DOHH2 (cell line): ENCODE data around the gene TTN.

ENCODE experiments used
- H3F3A ChIP-seq: fragments of 200-600 bp; sonication (generic), shearing (Covaris generic); 2 replicates; pipeline ENCODE4 v1.6.0; 2016; ENCODE audit warnings: antibody characterized with exemption, mild to moderate bottlenecking; ENCODE audit not compliant: control insufficient read depth, insufficient read depth
- H3K27ac ChIP-seq: fragments of 200-600 bp; sonication (generic); 2 replicates; pipeline ENCODE4 v1.5.1; 2014; ENCODE audit warnings: low read depth, mild to moderate bottlenecking, low read length, moderate library complexity
- H3K27me3 ChIP-seq: fragments of 200-600 bp; sonication (generic); 2 replicates; pipeline ENCODE4 v1.6.1; 2014; ENCODE audit warnings: mild to moderate bottlenecking, low read length, mixed read lengths; ENCODE audit not compliant: control insufficient read depth
- H3K36me3 ChIP-seq: fragments of 200-600 bp; sonication (generic); 2 replicates; pipeline ENCODE4 v1.6.1; 2014; ENCODE audit warnings: mild to moderate bottlenecking, low read length, moderate library complexity, mixed read lengths; ENCODE audit not compliant: control insufficient read depth
- H3K4me1 ChIP-seq: fragments of 200-600 bp; sonication (generic); 2 replicates; pipeline ENCODE4 v1.6.1; 2014; ENCODE audit warnings: mild to moderate bottlenecking, low read length, mixed read lengths; ENCODE audit not compliant: control insufficient read depth
- H3K4me2 ChIP-seq: fragments of 200-600 bp; sonication (generic); 2 replicates; pipeline ENCODE4 v1.6.0; 2014; ENCODE audit warnings: mild to moderate bottlenecking, low read length, moderate library complexity
- H3K4me3 ChIP-seq: fragments of 200-600 bp; sonication (generic); 2 replicates; pipeline ENCODE4 v1.5.1; 2014; ENCODE audit warnings: mild to moderate bottlenecking, low read length, mixed read lengths
- H3K79me2 ChIP-seq: fragments of 200-600 bp; sonication (generic); 2 replicates; pipeline ENCODE4 v1.6.1; 2014; ENCODE audit warnings: mild to moderate bottlenecking, low read length, mixed read lengths; ENCODE audit not compliant: control insufficient read depth
- H3K9me2 ChIP-seq: fragments of 200-600 bp; sonication (generic); replicated peaks from 2 replicates; pipeline ENCODE4 v1.6.1; 2014; ENCODE audit warnings: mild to moderate bottlenecking, low read length, mixed read lengths; ENCODE audit not compliant: control insufficient read depth
- H3K9me3 ChIP-seq: fragments of 200-600 bp; sonication (generic); 2 replicates; pipeline ENCODE4 v1.6.1; 2014; ENCODE audit warnings: antibody characterized with exemption, low read length, mixed read lengths; ENCODE audit not compliant: control insufficient read depth, insufficient read depth
- H4K20me1 ChIP-seq: fragments of 200-600 bp; sonication (generic); 2 replicates; pipeline ENCODE4 v1.6.0; 2014; ENCODE audit warnings: low read depth, mild to moderate bottlenecking, antibody characterized with exemption, low read length, moderate library complexity; ENCODE audit not compliant: control insufficient read depth, insufficient read depth
- CTCF ChIP-seq: fragments of 200-600 bp; sonication (generic); IDR thresholded peaks from one replicate; pipeline ENCODE4 v1.5.1; 2014; ENCODE audit warnings: antibody characterized with exemption, mild to moderate bottlenecking, low read depth, low read length; ENCODE audit not compliant: poor library complexity, severe bottlenecking
- EZH2phosphoT487 ChIP-seq: fragments of 200-600 bp; sonication (generic); IDR thresholded peaks from 2 replicates; pipeline ENCODE4 v1.6.1; 2017; ENCODE audit warnings: borderline replicate concordance, mild to moderate bottlenecking, antibody characterized with exemption, low read length, moderate library complexity, mixed read lengths

Gene TTN

GRCh38 chr2:178550352-178550751 lies 256.9 kb downstream of the TTN start:
- TF ChIP-seq CTCF (no peak), EZH2phosphoT487 (no peak)
- Histone ChIP-seq H3K4me2 (no peak overlapping the region), H3K4me1 (no peaks in the 10 kb centered on the region), H3K79me2 (no peaks in the 10 kb centered on the region), H3K36me3 (peaks cover 27% of the 10 kb centered on the region), H3K9me3 (no peaks in the 10 kb centered on the region), H3K9me2 (no peaks in the 10 kb centered on the region), H3K27ac (no peak overlapping the region), H4K20me1 (no peaks in the 10 kb centered on the region), H3F3A (no peaks in the 10 kb centered on the region), H3K27me3 (no peaks in the 10 kb centered on the region), H3K4me3 (no peak overlapping the region)

- Histone ChIP-seq H3K4me1 (peaks cover 11% of the 10 kb centered on the region), H3K36me3 (peaks cover 58% of the 10 kb centered on the region), H3K79me2 (no peaks in the 10 kb centered on the region), H3K9me3 (no peaks in the 10 kb centered on the region), H3K4me3 (no peak overlapping the region), H3K4me2 (0 out of 2 replicates have a peak overlapping the region, but pooled peaks have one; percentile 9), H3K9me2 (no peaks in the 10 kb centered on the region), H3K27ac (no peak overlapping the region), H4K20me1 (no peaks in the 10 kb centered on the region), H3K27me3 (no peaks in the 10 kb centered on the region), H3F3A (no peaks in the 10 kb centered on the region)
- TF ChIP-seq EZH2phosphoT487 (no peak), CTCF (no peak)
Measured at GRCh38 chr2:178542569-178542968, 264.7 kb downstream of the TTN start.

GRCh38 chr2:178542161-178542560 lies 265.1 kb downstream of the TTN start:
- Histone ChIP-seq H3F3A (no peaks in the 10 kb centered on the region), H3K4me1 (peaks cover 11% of the 10 kb centered on the region), H3K9me3 (no peaks in the 10 kb centered on the region), H3K36me3 (peaks cover 58% of the 10 kb centered on the region), H3K4me3 (no peak overlapping the region), H3K27me3 (no peaks in the 10 kb centered on the region), H3K9me2 (no peaks in the 10 kb centered on the region), H3K79me2 (no peaks in the 10 kb centered on the region), H3K4me2 (0 out of 2 replicates have a peak overlapping the region, but pooled peaks have one; percentile 9), H3K27ac (no peak overlapping the region), H4K20me1 (no peaks in the 10 kb centered on the region)
- TF ChIP-seq EZH2phosphoT487 (no peak), CTCF (no peak)
